Measurements from ENCODE around the gene STK35.

Gene STK35

DNA sequence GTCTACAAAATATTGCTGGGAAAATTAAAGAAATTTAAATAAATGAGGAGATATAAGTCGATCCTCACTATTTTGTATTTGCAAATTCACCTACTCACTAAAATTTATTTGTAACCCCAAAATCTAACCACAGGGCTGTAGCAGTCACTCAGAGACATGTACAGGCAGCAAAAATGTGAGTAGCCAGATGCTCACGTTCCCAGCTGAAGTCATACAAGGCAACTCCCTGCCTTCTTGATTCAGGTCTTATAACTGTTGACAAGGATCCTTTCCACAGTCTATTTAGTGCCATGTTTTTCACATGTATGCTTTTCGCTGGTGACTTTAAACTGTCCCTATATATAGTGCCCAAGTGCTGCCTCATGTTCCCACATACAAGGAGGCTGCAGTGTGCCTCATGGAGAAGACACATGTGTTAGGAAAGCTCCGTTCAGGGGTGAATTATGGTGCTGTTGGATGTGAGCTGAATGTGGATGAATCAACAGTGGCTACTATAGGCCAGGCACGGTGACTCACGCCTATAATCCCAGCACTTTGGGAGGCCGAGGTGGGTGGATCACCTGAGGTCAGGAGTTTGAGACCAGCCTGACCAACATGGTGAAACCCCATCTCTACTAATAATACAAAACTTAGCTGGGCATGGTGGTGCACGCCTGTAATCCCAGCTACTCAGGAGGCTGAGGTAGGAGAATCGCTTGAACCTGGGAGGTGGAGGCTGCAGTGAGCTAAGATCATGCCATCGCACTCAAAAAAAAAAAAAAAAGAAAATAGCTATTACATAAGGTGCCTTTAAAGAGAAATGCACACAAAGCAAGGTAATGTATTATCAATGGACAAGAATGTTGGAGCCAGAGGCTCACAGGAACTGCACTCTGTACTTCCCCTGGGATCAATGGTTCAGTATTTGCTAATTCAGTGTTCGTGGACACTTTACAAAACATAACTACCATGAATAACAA lies 55.3 kb downstream of the STK35 start:
- Histone ChIP-seq H3K4me3 (ENCODE audit: insufficient read depth, low read depth, low read length) (no peak overlapping the region), H3K27me3 (ENCODE audit: control insufficient read depth, insufficient read depth, low read length, poor library complexity, severe bottlenecking) (no peaks in the 10 kb centered on the region)
- 93 to 97% methylated on average over 9 to 10 of the region's 11 CpGs for WGBS, 2 experiments

GRCh38 chr20:2162125-2162822 lies 60.6 kb downstream of the STK35 start:
- H3K27me3 ChIP-seq (ENCODE audit: control insufficient read depth, insufficient read depth, low read length, poor library complexity, severe bottlenecking) = no peaks in the 10 kb centered on the region
- H3K4me1 ChIP-seq (ENCODE audit: control insufficient read depth, insufficient read depth, low read length) = no peaks in the 10 kb centered on the region
- H3K4me3 ChIP-seq (ENCODE audit: insufficient read depth, low read depth, low read length) = no peak overlapping the region
- no peaks in the 10 kb centered on the region for H3K9me3 ChIP-seq (ENCODE audit: control insufficient read depth, low read length)
- H3K27ac ChIP-seq (ENCODE audit: insufficient read depth, low read depth, low read length, poor library complexity, severe bottlenecking) = no peak overlapping the region
- H3K36me3 ChIP-seq (ENCODE audit: control insufficient read depth, insufficient read depth, low read length) = no peaks in the 10 kb centered on the region
- 88 to 93% methylated on average over 12 of the region's 12 CpGs for WGBS, 2 experiments

More for the DNA sequence above, 55.3 kb downstream of the STK35 start:
- H3K9me3 ChIP-seq (ENCODE audit: control insufficient read depth, low read length) = no peaks in the 10 kb centered on the region
- no peaks in the 10 kb centered on the region for H3K4me1 ChIP-seq (ENCODE audit: control insufficient read depth, insufficient read depth, low read length)
- no peak overlapping the region for H3K27ac ChIP-seq (ENCODE audit: insufficient read depth, low read depth, low read length, poor library complexity, severe bottlenecking)
- no peaks in the 10 kb centered on the region for H3K36me3 ChIP-seq (ENCODE audit: control insufficient read depth, insufficient read depth, low read length)

- no peaks in the 10 kb centered on the region for H3K27me3 ChIP-seq (ENCODE audit: control insufficient read depth, insufficient read depth, low read length, poor library complexity, severe bottlenecking)
- no peaks in the 10 kb centered on the region for H3K4me1 ChIP-seq (ENCODE audit: control insufficient read depth, insufficient read depth, low read length)
- no peaks in the 10 kb centered on the region for H3K36me3 ChIP-seq (ENCODE audit: control insufficient read depth, insufficient read depth, low read length)
- WGBS, 2 experiments = 91 to 93% methylated on average over 11 of the region's 11 CpGs
- H3K27ac ChIP-seq (ENCODE audit: insufficient read depth, low read depth, low read length, poor library complexity, severe bottlenecking) = no peak overlapping the region
- no peaks in the 10 kb centered on the region for H3K9me3 ChIP-seq (ENCODE audit: control insufficient read depth, low read length)
- H3K4me3 ChIP-seq (ENCODE audit: insufficient read depth, low read depth, low read length) = no peak overlapping the region
Measured at GRCh38 chr20:2162823-2163166, 61.2 kb downstream of the STK35 start.

GRCh38 chr20:2163312-2163711 lies 61.7 kb downstream of the STK35 start:
- Histone ChIP-seq H3K36me3 (ENCODE audit: control insufficient read depth, insufficient read depth, low read length) (no peaks in the 10 kb centered on the region), H3K27ac (ENCODE audit: insufficient read depth, low read depth, low read length, poor library complexity, severe bottlenecking) (no peak overlapping the region), H3K4me1 (ENCODE audit: control insufficient read depth, insufficient read depth, low read length) (no peaks in the 10 kb centered on the region), H3K4me3 (ENCODE audit: insufficient read depth, low read depth, low read length) (no peak overlapping the region), H3K9me3 (ENCODE audit: control insufficient read depth, low read length) (no peaks in the 10 kb centered on the region), H3K27me3 (ENCODE audit: control insufficient read depth, insufficient read depth, low read length, poor library complexity, severe bottlenecking) (no peaks in the 10 kb centered on the region)
- 86 to 89% methylated on average over 8 of the region's 8 CpGs for WGBS, 2 experiments

DNA sequence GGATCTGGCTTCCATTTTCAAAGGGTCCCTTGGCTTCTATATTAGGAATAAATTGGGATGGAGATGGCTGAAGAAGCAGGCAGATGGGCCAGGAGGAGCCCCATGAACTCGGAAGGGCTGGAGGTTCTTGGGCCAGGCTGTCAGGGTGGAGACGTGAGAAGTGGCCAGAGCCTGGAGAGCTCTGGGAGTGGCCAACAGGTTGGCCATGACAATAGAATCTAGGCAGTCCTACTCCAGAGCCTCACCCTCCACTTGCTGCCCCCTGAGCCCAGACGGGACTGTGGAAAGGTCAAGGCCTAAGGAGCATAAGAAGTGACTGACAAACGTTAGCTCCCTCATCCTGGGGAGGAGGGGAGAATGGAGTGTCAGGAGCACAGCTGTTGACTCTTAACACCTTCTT lies 62.1 kb downstream of the STK35 start:
- Histone ChIP-seq H3K9me3 (ENCODE audit: control insufficient read depth, low read length) (no peaks in the 10 kb centered on the region), H3K36me3 (ENCODE audit: control insufficient read depth, insufficient read depth, low read length) (no peaks in the 10 kb centered on the region), H3K27ac (ENCODE audit: insufficient read depth, low read depth, low read length, poor library complexity, severe bottlenecking) (no peak overlapping the region), H3K4me3 (ENCODE audit: insufficient read depth, low read depth, low read length) (no peak overlapping the region), H3K27me3 (ENCODE audit: control insufficient read depth, insufficient read depth, low read length, poor library complexity, severe bottlenecking) (no peaks in the 10 kb centered on the region), H3K4me1 (ENCODE audit: control insufficient read depth, insufficient read depth, low read length) (no peaks in the 10 kb centered on the region)
- WGBS, 2 experiments = 79 to 86% methylated on average over 4 of the region's 4 CpGs

GRCh38 chr20:2164421-2164820 lies 62.8 kb downstream of the STK35 start:
- Histone ChIP-seq H3K9me3 (ENCODE audit: control insufficient read depth, low read length) (no peaks in the 10 kb centered on the region), H3K27me3 (ENCODE audit: control insufficient read depth, insufficient read depth, low read length, poor library complexity, severe bottlenecking) (no peaks in the 10 kb centered on the region), H3K4me1 (ENCODE audit: control insufficient read depth, insufficient read depth, low read length) (no peaks in the 10 kb centered on the region), H3K27ac (ENCODE audit: insufficient read depth, low read depth, low read length, poor library complexity, severe bottlenecking) (no peak overlapping the region), H3K36me3 (ENCODE audit: control insufficient read depth, insufficient read depth, low read length) (no peaks in the 10 kb centered on the region), H3K4me3 (ENCODE audit: insufficient read depth, low read depth, low read length) (no peak overlapping the region)
- 88 to 94% methylated on average over 7 of the region's 7 CpGs for WGBS, 2 experiments

DNA sequence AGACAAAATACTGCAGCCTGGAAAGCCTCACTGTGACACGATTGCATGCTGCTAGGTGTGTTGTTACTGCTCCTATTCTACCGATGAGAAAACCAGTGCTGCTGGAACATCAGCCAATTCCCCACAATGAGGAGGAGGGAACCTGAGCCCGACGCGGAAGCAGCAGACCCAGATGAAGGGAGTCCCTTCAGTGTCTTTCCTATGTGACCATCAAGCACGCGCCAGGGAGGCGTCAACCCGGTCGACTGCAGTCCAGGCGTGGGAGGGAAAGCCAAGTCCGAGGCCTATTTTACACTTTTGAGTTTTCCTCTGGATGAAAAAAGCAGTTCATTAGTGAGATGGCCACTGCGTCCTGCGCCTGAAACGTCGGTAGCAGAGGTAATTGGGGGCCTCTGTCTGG lies 63.3 kb downstream of the STK35 start:
- H3K36me3 ChIP-seq (ENCODE audit: control insufficient read depth, insufficient read depth, low read length) = no peaks in the 10 kb centered on the region
- no peaks in the 10 kb centered on the region for H3K27me3 ChIP-seq (ENCODE audit: control insufficient read depth, insufficient read depth, low read length, poor library complexity, severe bottlenecking)
- no peaks in the 10 kb centered on the region for H3K4me1 ChIP-seq (ENCODE audit: control insufficient read depth, insufficient read depth, low read length)
- no peaks in the 10 kb centered on the region for H3K9me3 ChIP-seq (ENCODE audit: control insufficient read depth, low read length)
- H3K4me3 ChIP-seq (ENCODE audit: insufficient read depth, low read depth, low read length) = no peak overlapping the region
- H3K27ac ChIP-seq (ENCODE audit: insufficient read depth, low read depth, low read length, poor library complexity, severe bottlenecking) = no peak overlapping the region
- WGBS, 2 experiments = 90% methylated on average over 16 of the region's 16 CpGs

GRCh38 chr20:2165871-2166270 lies 64.2 kb downstream of the STK35 start:
- Histone ChIP-seq H3K4me1 (ENCODE audit: control insufficient read depth, insufficient read depth, low read length) (no peaks in the 10 kb centered on the region), H3K27me3 (ENCODE audit: control insufficient read depth, insufficient read depth, low read length, poor library complexity, severe bottlenecking) (no peaks in the 10 kb centered on the region), H3K27ac (ENCODE audit: insufficient read depth, low read depth, low read length, poor library complexity, severe bottlenecking) (no peak overlapping the region), H3K36me3 (ENCODE audit: control insufficient read depth, insufficient read depth, low read length) (no peaks in the 10 kb centered on the region), H3K4me3 (ENCODE audit: insufficient read depth, low read depth, low read length) (no peak overlapping the region), H3K9me3 (ENCODE audit: control insufficient read depth, low read length) (no peaks in the 10 kb centered on the region)
- WGBS, 2 experiments = 94% methylated on average over 10 of the region's 10 CpGs

- no peaks in the 10 kb centered on the region for H3K36me3 ChIP-seq (ENCODE audit: control insufficient read depth, insufficient read depth, low read length)
- H3K9me3 ChIP-seq (ENCODE audit: control insufficient read depth, low read length) = no peaks in the 10 kb centered on the region
- H3K4me3 ChIP-seq (ENCODE audit: insufficient read depth, low read depth, low read length) = no peak overlapping the region
- 91 to 92% methylated on average over 5 of the region's 5 CpGs for WGBS, 2 experiments
- H3K27me3 ChIP-seq (ENCODE audit: control insufficient read depth, insufficient read depth, low read length, poor library complexity, severe bottlenecking) = no peaks in the 10 kb centered on the region
- H3K4me1 ChIP-seq (ENCODE audit: control insufficient read depth, insufficient read depth, low read length) = no peaks in the 10 kb centered on the region
- no peak overlapping the region for H3K27ac ChIP-seq (ENCODE audit: insufficient read depth, low read depth, low read length, poor library complexity, severe bottlenecking)
Measured at GRCh38 chr20:2167112-2167511, 65.5 kb downstream of the STK35 start.

- Histone ChIP-seq H3K4me3 (ENCODE audit: insufficient read depth, low read depth, low read length) (no peak overlapping the region), H3K27me3 (ENCODE audit: control insufficient read depth, insufficient read depth, low read length, poor library complexity, severe bottlenecking) (no peaks in the 10 kb centered on the region), H3K27ac (ENCODE audit: insufficient read depth, low read depth, low read length, poor library complexity, severe bottlenecking) (no peak overlapping the region), H3K36me3 (ENCODE audit: control insufficient read depth, insufficient read depth, low read length) (no peaks in the 10 kb centered on the region), H3K4me1 (ENCODE audit: control insufficient read depth, insufficient read depth, low read length) (no peaks in the 10 kb centered on the region), H3K9me3 (ENCODE audit: control insufficient read depth, low read length) (no peaks in the 10 kb centered on the region)
- WGBS, 2 experiments = 78 to 80% methylated on average over 12 of the region's 12 CpGs
Measured at GRCh38 chr20:2168946-2169345, 67.3 kb downstream of the STK35 start.

Data from ectodermal cell (in vitro differentiated cells).